ENCODE data around the gene TNFRSF25.

DNA sequence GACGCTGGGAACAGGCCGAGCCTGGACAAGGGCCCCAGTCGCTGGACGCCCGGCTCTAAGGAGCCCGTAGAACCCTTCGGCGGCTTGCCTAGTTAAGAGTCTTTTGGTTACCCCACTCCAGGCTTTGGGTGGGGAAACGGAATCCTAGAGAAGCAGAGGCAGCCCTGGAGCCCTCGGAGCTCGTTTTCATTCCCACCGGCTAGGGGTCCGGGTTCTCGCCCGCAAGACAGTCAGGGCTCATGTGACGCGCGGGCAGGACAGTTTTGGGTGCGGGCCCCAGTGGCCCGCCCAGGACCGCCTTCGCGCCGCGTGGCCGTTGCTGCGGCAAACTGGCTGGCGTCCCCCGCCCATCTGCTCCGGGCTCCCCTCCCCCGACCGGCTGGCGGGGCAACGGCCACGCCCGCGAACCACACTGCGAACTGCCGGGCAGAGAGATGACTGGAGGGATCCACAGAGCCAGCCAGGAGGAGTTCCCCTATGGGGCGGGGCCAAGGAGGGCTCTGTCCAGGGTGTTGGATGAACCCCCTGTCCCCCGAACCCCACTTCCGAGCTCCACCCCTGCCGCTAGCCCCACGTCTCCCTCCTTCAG is 45.4 kb downstream of the TNFRSF25 start:
- TF ChIP-seq ATF2 (IDR thresholded peaks at IDR 0.05; ENCODE audit: low read length) (no peak), TCF12 (IDR thresholded peaks at IDR 0.05; ENCODE audit: low read depth, low read length) (no peak), EP300 (IDR thresholded peaks at IDR 0.05; ENCODE audit: borderline replicate concordance in 1 of 2, control insufficient read depth in 1 of 2, low read depth in 2 of 2, low read length in 2 of 2) (no peak), NFIC (IDR thresholded peaks at IDR 0.05; ENCODE audit: low read depth, low read length) (no peak), ETV6 (conservative IDR thresholded peaks at IDR 0.05 in 1 of 2, IDR thresholded peaks at IDR 0.05 in 1 of 2; ENCODE audit: borderline replicate concordance in 1 of 2, low read depth in 1 of 2) (no peak), POLR2AphosphoS5 (IDR thresholded peaks at IDR 0.05; ENCODE audit: low read length) (no peak), GABPA (IDR thresholded peaks at IDR 0.05; ENCODE audit: low read depth) (no peak), RAD51 (IDR thresholded peaks at IDR 0.05) (no peak), EZH2 (IDR thresholded peaks at IDR 0.05; ENCODE audit: borderline replicate concordance, control insufficient read depth, low read depth, low read length) (no peak)
- TF ChIP-seq, protein P1, sequence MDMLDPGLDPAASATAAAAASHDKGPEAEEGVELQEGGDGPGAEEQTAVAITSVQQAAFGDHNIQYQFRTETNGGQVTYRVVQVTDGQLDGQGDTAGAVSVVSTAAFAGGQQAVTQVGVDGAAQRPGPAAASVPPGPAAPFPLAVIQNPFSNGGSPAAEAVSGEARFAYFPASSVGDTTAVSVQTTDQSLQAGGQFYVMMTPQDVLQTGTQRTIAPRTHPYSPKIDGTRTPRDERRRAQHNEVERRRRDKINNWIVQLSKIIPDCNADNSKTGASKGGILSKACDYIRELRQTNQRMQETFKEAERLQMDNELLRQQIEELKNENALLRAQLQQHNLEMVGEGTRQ (IDR thresholded peaks at IDR 0.05; ENCODE audit: borderline replicate concordance, low read depth, low read length) = no peak
- TF ChIP-seq, protein P2, sequence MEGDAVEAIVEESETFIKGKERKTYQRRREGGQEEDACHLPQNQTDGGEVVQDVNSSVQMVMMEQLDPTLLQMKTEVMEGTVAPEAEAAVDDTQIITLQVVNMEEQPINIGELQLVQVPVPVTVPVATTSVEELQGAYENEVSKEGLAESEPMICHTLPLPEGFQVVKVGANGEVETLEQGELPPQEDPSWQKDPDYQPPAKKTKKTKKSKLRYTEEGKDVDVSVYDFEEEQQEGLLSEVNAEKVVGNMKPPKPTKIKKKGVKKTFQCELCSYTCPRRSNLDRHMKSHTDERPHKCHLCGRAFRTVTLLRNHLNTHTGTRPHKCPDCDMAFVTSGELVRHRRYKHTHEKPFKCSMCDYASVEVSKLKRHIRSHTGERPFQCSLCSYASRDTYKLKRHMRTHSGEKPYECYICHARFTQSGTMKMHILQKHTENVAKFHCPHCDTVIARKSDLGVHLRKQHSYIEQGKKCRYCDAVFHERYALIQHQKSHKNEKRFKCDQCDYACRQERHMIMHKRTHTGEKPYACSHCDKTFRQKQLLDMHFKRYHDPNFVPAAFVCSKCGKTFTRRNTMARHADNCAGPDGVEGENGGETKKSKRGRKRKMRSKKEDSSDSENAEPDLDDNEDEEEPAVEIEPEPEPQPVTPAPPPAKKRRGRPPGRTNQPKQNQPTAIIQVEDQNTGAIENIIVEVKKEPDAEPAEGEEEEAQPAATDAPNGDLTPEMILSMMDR (IDR thresholded peaks at IDR 0.05 in 2 of 3, conservative IDR thresholded peaks at IDR 0.05 in 1 of 3; ENCODE audit: control insufficient read depth in 2 of 3, extremely low read depth in 1 of 3, insufficient read depth in 1 of 3, low read depth in 3 of 3, low read length in 3 of 3) = no peak
